Skeletal muscle satellite cell (primary cell): ENCODE measurements around the gene EIF3B.
"Not testable (repeated sequence)": the region's sequence is repeated elsewhere in the genome, so short reads cannot be mapped to it uniquely, and the experiment has no call there.

ENCODE experiments used
- H3K27me3 ChIP-seq: 2 replicates; pipeline ENCODE4 v1.7.0; 2013; ENCODE audit warnings: low read length; ENCODE audit not compliant: control insufficient read depth, insufficient read depth
- H3K36me3 ChIP-seq: 2 replicates; pipeline ENCODE4 v1.7.0; 2013; ENCODE audit warnings: mild to moderate bottlenecking, control low read depth, low read length; ENCODE audit not compliant: insufficient read depth
- H3K4me1 ChIP-seq: 2 replicates; pipeline ENCODE4 v1.7.0; 2013; ENCODE audit warnings: low read length; ENCODE audit not compliant: control insufficient read depth, insufficient read depth
- H3K4me2 ChIP-seq: 2 replicates; pipeline ENCODE4 v1.7.0; 2013; ENCODE audit warnings: mild to moderate bottlenecking, low read length
- H3K4me3 ChIP-seq: 2 replicates; pipeline ENCODE4 v1.7.0; 2013; ENCODE audit warnings: low read length
- H3K9ac ChIP-seq: 2 replicates; pipeline ENCODE4 v1.7.0; 2013; ENCODE audit warnings: mild to moderate bottlenecking, low read depth, low read length, moderate library complexity
- H3K9me3 ChIP-seq: replicated peaks from 2 replicates; pipeline ENCODE4 v1.7.0; 2013; ENCODE audit warnings: mild to moderate bottlenecking, control low read depth, low read length

The EIF3B gene

DNA sequence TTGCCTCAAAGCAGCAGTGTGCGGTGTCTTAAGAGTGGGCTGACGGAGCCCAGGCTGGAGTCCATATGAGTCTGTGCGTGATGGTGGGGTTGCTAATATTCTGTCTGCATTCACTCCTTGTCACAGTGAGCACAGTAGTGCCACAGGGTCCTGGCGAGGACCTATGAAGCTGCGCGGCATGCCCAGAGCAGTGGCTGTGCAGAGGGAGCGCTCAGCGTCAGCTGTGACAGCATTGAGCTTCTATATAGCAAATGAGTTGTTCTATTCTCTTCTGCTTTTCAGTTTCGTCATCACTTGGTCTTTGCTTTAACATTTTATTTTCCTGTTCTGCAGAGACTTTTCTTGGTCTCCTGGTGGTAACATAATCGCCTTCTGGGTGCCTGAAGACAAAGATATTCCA lies 14.5 kb downstream of the EIF3B start:
- no peak overlapping the region for H3K4me2 ChIP-seq
- H3K36me3 ChIP-seq = peaks cover 92% of the 10 kb centered on the region
- H3K9ac ChIP-seq = no peak overlapping the region
- H3K9me3 ChIP-seq = no peaks in the 10 kb centered on the region
- H3K4me3 ChIP-seq = no peak overlapping the region
- H3K4me1 ChIP-seq = no peaks in the 10 kb centered on the region
- no peaks in the 10 kb centered on the region for H3K27me3 ChIP-seq

DNA sequence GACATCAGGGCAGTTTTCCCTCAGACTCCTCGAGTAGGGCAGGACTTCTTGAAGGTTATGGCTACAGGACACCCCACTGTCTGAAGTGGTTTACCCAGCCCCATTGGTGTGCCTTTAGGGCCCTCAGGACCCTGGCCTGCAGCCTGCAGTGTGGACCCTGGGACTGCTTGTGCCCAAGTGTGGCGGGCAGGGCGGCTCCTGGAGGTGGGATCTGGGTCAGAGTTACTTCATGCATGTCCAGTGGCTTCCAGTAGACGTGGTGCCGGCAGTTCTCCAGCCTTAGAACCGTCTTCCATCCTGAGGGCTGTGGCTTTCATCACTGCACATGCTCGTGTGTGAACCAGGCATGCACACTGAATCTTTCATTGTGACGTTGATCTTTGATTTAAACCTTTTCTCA lies 16.7 kb downstream of the EIF3B start:
- Histone ChIP-seq H3K27me3 (no peaks in the 10 kb centered on the region), H3K36me3 (peaks cover 92% of the 10 kb centered on the region), H3K4me1 (no peaks in the 10 kb centered on the region), H3K9me3 (no peaks in the 10 kb centered on the region), H3K4me2 (no peak overlapping the region), H3K4me3 (no peak overlapping the region), H3K9ac (no peak overlapping the region)

DNA sequence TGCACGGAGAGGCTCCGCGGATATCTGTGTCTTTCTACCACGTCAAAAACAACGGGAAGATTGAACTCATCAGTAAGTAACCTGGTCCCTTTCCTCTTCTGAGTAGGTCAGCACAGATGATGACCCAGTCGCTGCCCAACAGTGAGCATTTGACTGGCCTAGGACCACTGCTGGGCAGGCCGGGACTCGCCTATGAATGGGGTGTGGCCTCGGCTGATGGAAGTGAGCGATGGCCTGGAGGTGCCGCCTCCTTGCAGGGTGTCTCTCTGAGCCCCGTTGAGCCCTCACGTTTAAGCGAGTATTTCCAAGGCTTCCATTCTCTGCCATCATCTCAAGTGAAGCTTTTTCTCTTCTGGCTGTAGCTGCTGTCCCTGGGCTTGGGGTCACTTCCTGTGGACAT lies 18.1 kb downstream of the EIF3B start:
- no peak overlapping the region for H3K4me3 ChIP-seq
- no peaks in the 10 kb centered on the region for H3K9me3 ChIP-seq
- no peak overlapping the region for H3K9ac ChIP-seq
- H3K4me1 ChIP-seq = no peaks in the 10 kb centered on the region
- no peak overlapping the region for H3K4me2 ChIP-seq
- no peaks in the 10 kb centered on the region for H3K27me3 ChIP-seq
- peaks cover 92% of the 10 kb centered on the region for H3K36me3 ChIP-seq

DNA sequence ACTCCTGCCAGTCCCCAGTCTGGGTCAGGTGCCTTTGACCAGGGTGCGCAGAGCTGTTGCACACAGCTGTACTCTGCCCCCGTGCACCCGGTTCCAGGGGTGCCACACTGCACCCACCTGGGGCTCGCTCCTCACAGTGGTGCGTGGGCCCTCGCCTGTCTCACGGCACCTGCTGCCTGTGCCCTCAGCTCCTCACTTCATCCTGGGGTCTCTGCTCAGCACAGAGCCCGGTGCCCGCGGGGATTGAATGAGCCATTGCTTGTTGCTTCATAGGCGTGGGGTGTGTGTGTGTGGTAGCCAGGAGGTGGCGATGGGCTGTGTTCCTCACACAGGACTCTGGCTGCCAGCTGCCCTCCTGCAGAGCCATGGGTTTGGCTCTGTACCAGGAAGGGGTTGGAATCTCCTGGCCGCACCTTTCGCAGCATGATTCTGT lies 18.5 kb downstream of the EIF3B start:
- Histone ChIP-seq H3K9ac (no peak overlapping the region), H3K4me3 (no peak overlapping the region), H3K4me1 (no peaks in the 10 kb centered on the region), H3K9me3 (no peaks in the 10 kb centered on the region), H3K4me2 (no peak overlapping the region), H3K27me3 (no peaks in the 10 kb centered on the region), H3K36me3 (peaks cover 90% of the 10 kb centered on the region)

DNA sequence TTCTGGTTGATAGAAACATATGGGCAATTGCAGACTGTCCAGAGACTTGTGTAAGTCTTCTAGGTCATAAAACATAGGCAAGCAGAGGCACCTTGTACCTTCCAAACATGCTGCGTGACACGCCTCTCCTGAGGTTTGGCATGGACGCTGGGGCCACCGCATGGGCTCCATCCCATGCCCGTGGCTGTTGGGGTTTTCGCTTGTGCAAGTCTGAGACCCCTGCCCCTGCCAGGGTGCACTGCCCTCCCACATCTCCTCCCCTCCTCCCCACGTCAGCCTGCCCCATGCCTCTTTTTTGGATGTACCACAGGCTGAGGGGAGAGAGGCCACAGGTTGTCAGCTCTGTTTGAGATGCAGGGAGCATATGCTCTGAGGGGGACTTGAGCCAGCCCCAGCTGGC lies 19.0 kb downstream of the EIF3B start:
- Histone ChIP-seq H3K36me3 (peaks cover 90% of the 10 kb centered on the region), H3K4me1 (no peaks in the 10 kb centered on the region), H3K9me3 (no peaks in the 10 kb centered on the region), H3K4me3 (no peak overlapping the region), H3K4me2 (no peak overlapping the region), H3K27me3 (no peaks in the 10 kb centered on the region), H3K9ac (no peak overlapping the region)

DNA sequence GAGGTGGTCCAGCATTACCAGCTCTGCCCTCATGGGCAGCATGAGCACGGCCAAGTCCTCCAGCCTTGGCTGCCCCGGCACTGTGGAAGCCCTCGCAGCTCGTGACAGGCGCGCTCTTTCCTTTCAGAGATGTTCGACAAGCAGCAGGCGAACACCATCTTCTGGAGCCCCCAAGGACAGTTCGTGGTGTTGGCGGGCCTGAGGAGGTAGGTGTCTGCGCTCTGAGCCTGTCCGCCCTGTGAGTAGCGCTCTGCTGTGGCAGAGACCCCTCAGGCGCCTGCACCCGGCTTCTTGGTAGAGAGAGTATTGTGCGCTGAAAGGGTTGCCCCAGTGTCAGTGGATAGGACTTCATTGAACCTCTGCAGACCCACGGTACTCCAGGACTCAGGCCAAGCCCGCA lies 19.8 kb downstream of the EIF3B start:
- Histone ChIP-seq H3K36me3 (peaks cover 90% of the 10 kb centered on the region), H3K9me3 (no peaks in the 10 kb centered on the region), H3K9ac (no peak overlapping the region), H3K4me1 (no peaks in the 10 kb centered on the region), H3K27me3 (no peaks in the 10 kb centered on the region), H3K4me3 (no peak overlapping the region), H3K4me2 (no peak overlapping the region)

DNA sequence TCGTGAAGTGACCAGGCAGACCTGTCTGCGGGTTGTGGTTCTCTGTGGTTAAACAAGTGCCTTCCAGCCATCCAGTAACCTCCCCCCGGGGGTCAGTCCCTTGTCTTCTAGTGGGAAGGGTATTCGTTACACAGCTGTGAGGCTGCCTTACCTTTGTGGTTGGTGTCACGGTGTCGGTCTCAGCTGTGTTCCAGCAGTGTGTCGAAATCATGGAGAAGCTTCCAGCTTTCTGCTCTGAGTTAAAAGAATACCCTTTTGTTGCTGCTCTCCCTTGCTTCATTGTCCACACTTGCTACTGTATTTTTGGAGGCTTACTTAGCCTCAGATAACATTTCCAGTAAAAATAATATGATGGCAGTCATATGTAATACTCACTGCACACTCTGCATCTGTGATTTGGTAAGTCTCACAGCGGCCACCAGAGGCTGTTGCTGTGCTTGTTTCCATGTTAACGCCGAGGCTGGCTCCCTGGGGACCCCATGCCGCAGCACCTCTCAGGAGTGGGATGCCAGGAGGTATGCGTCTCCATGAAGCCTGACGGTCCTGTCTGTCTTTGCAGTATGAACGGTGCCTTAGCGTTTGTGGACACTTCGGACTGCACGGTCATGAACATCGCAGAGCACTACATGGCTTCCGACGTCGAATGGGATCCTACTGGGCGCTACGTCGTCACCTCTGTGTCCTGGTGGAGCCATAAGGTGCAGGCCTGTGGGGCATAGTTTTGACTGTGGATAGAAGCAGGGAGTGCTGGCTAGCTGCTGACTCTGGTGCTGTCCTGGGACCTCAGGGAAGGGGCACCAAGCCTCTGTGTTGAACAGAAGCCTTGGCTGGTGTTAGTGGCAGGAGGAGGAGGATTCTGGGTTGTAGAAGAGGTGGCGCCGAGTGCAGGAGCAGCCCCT lies 20.5 kb downstream of the EIF3B start:
- no peak overlapping the region for H3K9ac ChIP-seq
- H3K4me1 ChIP-seq = no peaks in the 10 kb centered on the region
- no peak overlapping the region for H3K4me3 ChIP-seq
- H3K4me2 ChIP-seq = no peak overlapping the region
- H3K27me3 ChIP-seq = no peaks in the 10 kb centered on the region
- peaks cover 90% of the 10 kb centered on the region for H3K36me3 ChIP-seq
- H3K9me3 ChIP-seq = no peaks in the 10 kb centered on the region

DNA sequence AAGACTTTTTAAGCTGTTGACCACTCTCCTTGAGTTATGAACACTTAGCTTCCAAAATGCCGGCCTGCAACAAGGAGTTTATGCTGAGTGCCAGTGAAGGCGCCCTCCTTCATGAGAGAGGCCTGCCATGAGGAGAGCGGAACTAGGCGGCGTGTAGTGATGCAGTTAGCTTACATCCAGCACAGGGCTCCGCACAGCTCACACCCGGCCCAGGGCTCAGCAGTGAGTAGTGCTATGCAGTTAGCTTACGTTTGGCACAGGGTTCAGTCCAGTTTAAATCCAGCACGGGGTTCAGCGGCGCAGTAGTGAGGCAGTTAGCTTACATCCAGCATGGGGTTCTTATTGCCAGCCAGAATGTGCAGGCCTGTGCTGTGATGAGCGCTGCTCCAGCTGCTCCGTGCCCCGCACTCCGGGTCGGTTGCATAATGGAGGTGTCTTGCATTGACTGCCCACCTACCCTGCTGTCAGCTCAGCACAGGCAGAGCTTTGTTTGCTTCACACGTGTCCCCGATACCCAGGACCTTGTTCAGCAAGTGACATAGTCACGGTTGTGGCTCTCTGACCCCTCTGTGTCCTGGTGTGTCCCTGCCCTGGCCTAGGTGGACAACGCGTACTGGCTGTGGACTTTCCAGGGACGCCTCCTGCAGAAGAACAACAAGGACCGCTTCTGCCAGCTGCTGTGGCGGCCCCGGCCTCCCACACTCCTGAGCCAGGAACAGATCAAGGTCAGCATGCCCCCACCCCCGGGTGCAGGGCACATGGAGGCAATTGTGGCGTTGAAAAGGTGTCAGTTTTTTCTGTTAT lies 21.9 kb downstream of the EIF3B start:
- no peak overlapping the region for H3K9ac ChIP-seq
- peaks cover 93% of the 10 kb centered on the region for H3K36me3 ChIP-seq
- no peak overlapping the region for H3K4me3 ChIP-seq
- H3K4me1 ChIP-seq = no peaks in the 10 kb centered on the region
- H3K9me3 ChIP-seq = no peaks in the 10 kb centered on the region
- no peaks in the 10 kb centered on the region for H3K27me3 ChIP-seq
- H3K4me2 ChIP-seq = no peak overlapping the region

DNA sequence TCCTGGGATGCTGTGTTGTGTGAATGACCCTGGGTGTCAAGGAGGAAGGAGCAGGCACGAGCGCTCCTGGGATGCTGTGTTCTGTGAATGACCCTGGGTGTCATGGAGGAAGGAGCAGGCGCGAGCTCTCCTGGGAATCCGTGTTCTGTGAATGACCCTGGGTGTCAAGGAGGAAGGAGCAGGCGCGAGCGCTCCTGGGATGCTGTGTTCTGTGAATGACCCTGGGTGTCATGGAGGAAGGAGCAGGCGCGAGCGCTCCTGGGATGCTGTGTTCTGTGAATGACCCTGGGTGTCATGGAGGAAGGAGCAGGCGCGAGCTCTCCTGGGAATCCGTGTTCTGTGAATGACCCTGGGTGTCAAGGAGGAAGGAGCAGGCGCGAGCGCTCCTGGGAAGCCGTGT lies 22.9 kb downstream of the EIF3B start:
- peaks cover 90% of the 10 kb centered on the region for H3K36me3 ChIP-seq

DNA sequence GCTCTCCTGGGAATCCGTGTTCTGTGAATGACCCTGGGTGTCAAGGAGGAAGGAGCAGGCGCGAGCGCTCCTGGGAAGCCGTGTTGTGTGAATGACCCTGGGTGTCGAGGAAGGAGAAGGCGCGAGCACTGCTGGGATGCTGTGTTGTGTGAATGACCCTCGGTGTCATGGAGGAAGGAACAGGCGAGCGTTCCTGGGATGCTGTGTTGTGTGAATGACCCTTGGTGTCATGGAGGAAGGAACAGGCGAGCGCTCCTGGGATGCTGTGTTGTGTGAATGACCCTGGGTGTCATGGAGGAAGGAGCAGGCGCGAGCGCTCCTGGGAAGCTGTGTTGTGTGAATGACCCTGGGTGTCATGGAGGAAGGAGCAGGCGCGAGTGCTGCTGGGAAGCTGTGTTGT lies 23.5 kb downstream of the EIF3B start:
- peaks cover 83% of the 10 kb centered on the region for H3K36me3 ChIP-seq
- H3K4me2 ChIP-seq, H3K4me1 ChIP-seq, H3K9me3 ChIP-seq, H3K27me3 ChIP-seq, H3K9ac ChIP-seq, H3K4me3 ChIP-seq: not testable (repeated sequence)

More for the DNA sequence above, 22.9 kb downstream of the EIF3B start:
- not testable (repeated sequence) for H3K27me3 ChIP-seq, H3K9me3 ChIP-seq, H3K9ac ChIP-seq, H3K4me3 ChIP-seq, H3K4me1 ChIP-seq, H3K4me2 ChIP-seq

DNA sequence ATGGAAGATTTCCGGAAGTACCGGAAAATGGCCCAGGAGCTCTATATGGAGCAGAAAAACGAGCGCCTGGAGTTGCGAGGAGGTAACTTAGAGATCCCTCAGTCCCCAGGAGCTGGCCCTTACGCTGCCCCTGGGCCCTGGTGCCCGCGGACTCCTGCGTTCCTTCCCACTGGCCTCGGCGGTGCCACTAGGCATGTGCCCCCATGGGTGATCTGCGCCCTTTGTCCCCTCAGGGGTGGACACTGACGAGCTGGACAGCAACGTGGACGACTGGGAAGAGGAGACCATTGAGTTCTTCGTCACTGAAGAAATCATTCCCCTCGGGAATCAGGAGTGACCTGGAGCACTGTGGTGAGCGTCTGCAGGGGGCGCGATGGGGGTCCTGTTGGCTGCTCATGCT lies 24.5 kb downstream of the EIF3B start:
- no peak overlapping the region for H3K4me2 ChIP-seq

More for the DNA sequence above, 24.5 kb downstream of the EIF3B start:
- Histone ChIP-seq H3K9me3 (no peaks in the 10 kb centered on the region), H3K36me3 (peaks cover 73% of the 10 kb centered on the region), H3K9ac (no peak overlapping the region), H3K4me3 (no peak overlapping the region), H3K4me1 (no peaks in the 10 kb centered on the region), H3K27me3 (no peaks in the 10 kb centered on the region)
